HG02642 (cell line): ENCODE measurements around the gene ST3GAL5.
"Not testable (repeated sequence)": the region's sequence is repeated elsewhere in the genome, so short reads cannot be mapped to it uniquely, and the experiment has no call there.

Source experiments
- ATAC-seq: cut with Tn5 transposase; IDR thresholded peaks from one replicate; pipeline ENCODE4 v1.9.1; 2021; ENCODE audit warnings: mild to moderate bottlenecking; ENCODE audit not compliant: unreplicated experiment, poor library complexity

The ST3GAL5 gene

GRCh38 chr2:85898881-85899280, 10.1 kb upstream of the ST3GAL5 start:
- ATAC-seq: no peak

- ATAC-seq: not testable (repeated sequence)
These were observed 5.9 kb upstream of the ST3GAL5 start for GRCh38 chr2:85894554-85895278.

DNA sequence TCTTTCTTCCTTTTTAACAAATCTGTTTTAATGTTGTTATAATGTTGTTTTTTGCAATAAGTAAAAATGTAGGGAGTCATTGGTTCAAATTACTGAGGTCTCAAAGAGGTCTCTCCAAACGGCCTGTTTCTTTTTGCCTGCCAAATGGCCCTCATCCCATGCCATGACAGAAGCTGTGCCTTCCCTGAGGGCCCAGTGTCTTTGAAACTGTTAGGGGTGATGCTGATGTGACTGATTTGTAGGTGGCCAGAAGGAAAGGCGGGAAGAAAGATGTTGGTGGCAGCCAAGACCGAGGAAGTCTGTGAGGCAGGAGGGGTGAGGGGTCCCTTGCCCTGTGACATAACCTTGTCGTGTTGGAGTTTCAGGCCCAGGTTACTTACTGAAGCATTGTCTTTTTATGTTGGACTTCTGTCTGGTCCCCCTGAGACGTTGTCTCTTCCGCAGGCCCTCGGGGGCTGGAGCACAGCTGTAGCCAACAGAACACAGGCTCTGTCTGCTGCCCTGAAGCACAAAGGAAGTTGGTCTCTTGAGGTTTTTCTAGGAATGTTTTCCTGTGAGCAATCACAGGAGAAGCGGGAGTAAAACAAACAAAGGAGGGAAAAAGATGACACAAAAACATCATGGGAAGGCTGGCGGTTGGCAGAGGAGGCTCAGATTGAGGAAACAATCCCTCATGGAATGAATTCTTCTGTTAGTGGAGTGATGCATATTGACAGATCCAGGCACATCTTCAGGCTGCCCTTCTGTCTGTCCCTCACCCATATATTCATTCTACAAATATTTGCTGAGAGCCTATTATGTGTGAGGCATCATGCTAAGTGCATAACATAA, 4.9 kb upstream of the ST3GAL5 start:
- ATAC-seq: no peak

GRCh38 chr2:85892216-85892944, 3.6 kb upstream of the ST3GAL5 start:
- no peak for ATAC-seq

GRCh38 chr2:85890522-85891176, 1.9 kb upstream of the ST3GAL5 start:
- ATAC-seq: no peak

- ATAC-seq: no peak
These were observed 964 bp upstream of the ST3GAL5 start for GRCh38 chr2:85889627-85890281.

- no peak for ATAC-seq
These were observed 638 bp downstream of the ST3GAL5 start for GRCh38 chr2:85888020-85888683.

DNA sequence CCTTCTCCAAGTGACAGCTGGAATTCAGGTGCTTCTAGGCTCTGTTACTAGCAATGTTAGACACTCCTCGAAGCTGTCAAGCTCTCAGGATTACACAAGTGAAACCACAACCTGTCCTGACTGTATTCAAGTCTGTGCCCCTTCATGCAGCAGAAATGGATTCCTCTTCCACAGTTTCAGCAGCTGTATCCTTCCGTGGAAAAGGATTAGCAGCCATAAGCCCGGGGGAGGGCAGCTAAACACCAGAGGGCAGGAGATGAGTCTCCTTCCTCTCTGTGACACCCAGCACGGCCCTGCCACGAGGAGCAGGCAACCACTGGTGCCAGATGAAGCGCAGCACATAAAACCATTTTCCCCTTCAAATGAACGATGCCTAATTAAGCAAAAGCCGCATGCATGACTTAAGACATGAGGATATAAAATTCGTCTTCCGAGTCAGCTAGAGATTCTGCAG, 1.2 kb downstream of the ST3GAL5 start:
- no peak for ATAC-seq

DNA sequence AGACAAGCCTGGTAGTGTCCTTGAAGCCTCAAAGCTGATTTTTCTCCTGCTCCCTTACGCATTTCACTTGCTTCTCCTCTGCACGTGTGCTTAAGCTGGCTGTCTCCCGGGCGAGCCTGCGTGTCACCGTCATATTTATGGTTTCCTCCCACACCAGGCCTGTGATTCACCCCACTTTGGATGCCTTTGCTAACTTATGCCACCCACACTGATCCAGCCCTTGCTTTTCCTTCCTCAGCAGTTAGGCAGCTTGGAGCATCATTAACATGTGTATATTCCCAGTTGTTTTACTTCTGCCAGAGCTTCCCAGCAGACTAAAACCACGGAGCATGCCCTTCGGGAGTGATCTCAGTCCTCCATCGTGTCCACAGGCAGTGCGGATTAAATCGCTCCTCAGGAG, 2.2 kb downstream of the ST3GAL5 start:
- ATAC-seq: no peak

DNA sequence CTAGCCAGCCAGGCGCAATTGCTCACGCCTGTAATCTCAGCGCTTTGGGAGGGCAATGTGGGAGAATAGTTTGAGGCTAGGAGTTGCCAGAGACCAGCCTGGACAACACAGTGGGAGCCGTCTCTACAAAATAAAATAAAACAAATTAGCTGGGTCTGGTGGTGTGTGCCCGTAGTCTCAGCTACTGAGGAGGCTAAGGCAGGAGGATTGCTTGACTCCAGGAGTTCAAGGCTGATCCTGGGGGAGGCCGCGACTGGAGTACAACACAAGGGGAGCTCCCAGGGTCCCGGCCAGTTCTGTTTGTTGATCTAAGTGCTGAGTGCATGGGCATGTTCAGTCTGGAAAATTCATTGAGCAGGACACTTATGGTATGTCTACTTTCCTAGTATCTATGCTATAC, 2.6 kb downstream of the ST3GAL5 start:
- ATAC-seq: no peak

GRCh38 chr2:85881781-85882180, 7.0 kb downstream of the ST3GAL5 start:
- not testable (repeated sequence) for ATAC-seq

DNA sequence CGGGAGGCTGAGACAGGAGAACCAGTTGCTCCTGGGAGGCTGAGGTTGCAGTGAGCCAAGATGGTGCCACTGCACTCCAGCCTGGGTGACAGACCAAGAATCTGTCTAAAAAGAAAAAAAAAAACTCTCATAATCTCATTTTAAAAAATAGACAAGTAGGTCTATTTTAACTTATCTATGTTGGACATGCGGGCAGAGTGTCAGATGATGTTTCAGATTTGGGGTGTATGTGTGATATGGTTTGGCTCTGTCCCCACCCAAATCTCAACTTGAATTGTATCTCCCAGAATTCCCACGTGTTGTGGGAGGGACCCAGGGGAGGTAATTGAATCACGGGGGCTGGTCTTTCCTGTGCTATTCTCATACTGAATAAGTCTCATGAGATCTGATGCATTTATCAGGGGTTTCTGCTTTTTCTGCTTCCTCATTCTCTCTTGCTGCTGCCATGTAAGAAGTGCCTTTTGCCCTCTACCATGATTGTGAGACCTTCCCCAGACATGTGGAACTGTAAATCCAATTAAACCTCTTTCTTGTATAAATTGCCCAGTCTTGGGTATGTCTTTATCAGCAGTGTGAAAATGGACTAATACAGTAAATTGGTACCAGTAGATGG, 8.0 kb downstream of the ST3GAL5 start:
- not testable (repeated sequence) for ATAC-seq

DNA sequence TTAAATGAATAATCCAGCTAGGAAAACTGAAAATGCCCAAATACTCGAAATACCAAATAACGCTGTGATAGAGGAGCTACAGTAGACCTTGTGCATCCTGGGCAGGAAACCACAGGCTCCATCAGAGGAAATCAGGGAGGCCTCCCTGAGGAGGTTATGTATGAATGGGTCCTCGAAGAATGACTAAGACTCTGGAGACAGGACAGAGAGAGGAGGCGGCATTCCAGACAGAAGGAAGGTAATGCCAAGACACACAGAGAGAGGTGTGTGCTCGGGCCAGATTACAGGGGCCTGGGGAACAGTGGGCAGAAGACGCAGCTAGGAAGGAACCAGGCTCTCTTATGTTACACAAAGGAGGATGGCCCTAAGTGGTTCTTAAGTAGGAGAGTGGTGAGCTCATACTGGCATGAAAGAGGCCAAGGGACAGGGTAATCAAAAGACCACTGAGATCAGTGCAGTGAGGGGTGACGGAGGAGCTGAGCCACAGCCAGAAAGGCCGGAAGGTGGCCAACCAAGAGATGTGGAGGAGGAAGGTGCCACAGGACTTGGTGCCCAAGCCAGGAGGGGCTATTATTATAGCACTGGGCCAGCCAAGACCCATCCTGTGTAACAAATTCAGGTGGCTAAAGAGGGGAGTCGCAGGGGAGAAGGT, 9.9 kb downstream of the ST3GAL5 start:
- no peak for ATAC-seq

- ATAC-seq: no peak
These were observed 13.3 kb downstream of the ST3GAL5 start for GRCh38 chr2:85875350-85876050.

DNA sequence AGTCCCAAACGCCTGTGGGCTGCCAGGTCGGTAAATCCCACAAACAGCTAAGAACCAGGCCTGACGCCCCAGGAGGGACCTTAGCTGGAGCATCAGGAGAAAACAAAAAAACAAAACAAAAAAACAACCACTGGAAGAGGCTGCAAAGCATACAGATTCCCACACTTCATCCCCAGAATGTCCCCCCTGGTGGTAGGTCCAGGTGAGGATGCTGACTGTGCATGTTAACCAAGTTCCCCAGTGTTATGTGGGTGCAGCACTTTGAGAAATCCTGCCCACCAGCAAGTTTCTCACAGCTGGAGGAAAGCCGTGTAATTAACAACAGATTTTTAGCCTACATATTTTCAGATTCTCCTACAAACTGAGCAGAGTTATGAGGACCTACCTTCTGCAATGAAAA, 15.1 kb downstream of the ST3GAL5 start:
- no peak for ATAC-seq

- no peak for ATAC-seq
These were observed 16.1 kb downstream of the ST3GAL5 start for GRCh38 chr2:85872536-85873161.

GRCh38 chr2:85871494-85872164, 17.2 kb downstream of the ST3GAL5 start:
- ATAC-seq: no peak
